ENCODE data around the gene STH.

The STH gene

DNA sequence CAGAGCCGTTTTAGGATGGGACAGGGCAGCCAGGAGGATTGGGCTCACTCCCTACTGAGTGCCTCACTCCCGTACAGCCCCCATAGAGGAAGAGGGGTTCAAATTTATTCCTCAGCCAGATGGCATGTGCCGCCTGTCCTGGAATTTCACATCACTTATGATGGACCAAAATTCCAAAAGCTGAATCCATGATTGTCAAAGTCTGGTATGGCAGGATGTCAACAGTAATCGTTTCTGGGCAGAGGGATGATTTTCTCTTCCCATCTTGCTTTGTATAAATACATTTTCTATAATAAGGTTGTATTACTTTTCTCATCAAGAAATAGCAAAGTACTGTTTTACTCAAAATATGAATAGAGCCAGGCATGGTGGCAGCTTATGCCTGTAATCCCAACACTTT, 38.7 kb upstream of the STH start:
- no peak for DNase-seq (ENCODE audit: extremely low read depth, low read depth)
- H3K4me3 ChIP-seq (replicated peaks; ENCODE audit: low read depth, low read length) = no peak overlapping the region
- TF ChIP-seq, protein P1, sequence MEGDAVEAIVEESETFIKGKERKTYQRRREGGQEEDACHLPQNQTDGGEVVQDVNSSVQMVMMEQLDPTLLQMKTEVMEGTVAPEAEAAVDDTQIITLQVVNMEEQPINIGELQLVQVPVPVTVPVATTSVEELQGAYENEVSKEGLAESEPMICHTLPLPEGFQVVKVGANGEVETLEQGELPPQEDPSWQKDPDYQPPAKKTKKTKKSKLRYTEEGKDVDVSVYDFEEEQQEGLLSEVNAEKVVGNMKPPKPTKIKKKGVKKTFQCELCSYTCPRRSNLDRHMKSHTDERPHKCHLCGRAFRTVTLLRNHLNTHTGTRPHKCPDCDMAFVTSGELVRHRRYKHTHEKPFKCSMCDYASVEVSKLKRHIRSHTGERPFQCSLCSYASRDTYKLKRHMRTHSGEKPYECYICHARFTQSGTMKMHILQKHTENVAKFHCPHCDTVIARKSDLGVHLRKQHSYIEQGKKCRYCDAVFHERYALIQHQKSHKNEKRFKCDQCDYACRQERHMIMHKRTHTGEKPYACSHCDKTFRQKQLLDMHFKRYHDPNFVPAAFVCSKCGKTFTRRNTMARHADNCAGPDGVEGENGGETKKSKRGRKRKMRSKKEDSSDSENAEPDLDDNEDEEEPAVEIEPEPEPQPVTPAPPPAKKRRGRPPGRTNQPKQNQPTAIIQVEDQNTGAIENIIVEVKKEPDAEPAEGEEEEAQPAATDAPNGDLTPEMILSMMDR (IDR thresholded peaks at IDR 0.05; ENCODE audit: low read depth, low read length, missing control alignments) = no peak

DNA sequence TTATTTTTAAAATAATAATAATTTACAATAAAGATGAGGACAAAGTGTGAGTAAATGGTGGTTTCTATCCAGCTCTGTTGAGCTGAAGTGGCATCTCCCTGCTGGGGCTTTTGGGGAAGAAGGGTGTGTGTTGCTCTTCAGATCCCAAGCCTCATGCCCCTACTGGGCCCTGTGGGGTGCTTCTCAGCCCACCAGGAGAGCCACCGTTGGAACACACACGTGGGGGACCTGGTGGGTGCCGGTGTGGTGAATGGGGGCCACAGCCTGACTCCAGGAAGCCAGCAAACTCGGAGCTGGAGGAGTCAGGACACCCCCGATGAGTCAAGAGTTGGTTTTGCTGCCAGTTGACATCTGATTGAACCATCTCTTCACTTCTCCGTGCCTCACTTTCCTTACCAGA, 37.8 kb upstream of the STH start:
- TF ChIP-seq, protein P1 (IDR thresholded peaks at IDR 0.05; ENCODE audit: low read depth, low read length, missing control alignments) = no peak
- no peak overlapping the region for H3K4me3 ChIP-seq (replicated peaks; ENCODE audit: low read depth, low read length)
- DNase-seq (ENCODE audit: extremely low read depth, low read depth) = no peak

- no peak for DNase-seq (ENCODE audit: extremely low read depth, low read depth)
- H3K4me3 ChIP-seq (replicated peaks; ENCODE audit: low read depth, low read length) = no peak overlapping the region
- TF ChIP-seq, protein P1 (IDR thresholded peaks at IDR 0.05; ENCODE audit: low read depth, low read length, missing control alignments) = no peak
Measured at GRCh38 chr17:45962221-45962972, 36.7 kb upstream of the STH start.

GRCh38 chr17:45963283-45963682, 35.8 kb upstream of the STH start:
- no peak for DNase-seq (ENCODE audit: extremely low read depth, low read depth)
- TF ChIP-seq, protein P1 (IDR thresholded peaks at IDR 0.05; ENCODE audit: low read depth, low read length, missing control alignments) = no peak
- no peak overlapping the region for H3K4me3 ChIP-seq (replicated peaks; ENCODE audit: low read depth, low read length)

DNA sequence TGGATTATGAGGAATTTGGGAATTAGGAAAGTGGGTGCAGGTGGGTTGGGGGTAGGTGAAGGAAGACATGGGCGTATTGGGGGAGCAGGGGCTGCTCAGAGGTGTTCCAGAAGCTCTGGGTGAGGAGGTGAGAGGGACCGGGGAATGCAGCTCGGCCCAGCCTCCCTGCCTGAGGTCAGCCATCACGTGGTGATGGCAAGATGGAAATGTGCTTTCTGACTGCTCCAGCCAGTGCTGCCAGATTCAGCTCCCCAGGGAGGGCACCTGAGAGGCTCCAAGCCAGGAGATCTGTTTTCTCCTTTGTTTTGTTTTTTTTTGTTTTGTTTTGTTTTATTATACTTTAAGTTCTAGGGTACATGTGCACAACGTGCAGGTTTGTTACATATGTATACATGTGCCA, 35.2 kb upstream of the STH start:
- TF ChIP-seq, protein P1 (IDR thresholded peaks at IDR 0.05; ENCODE audit: low read depth, low read length, missing control alignments) = no peak
- DNase-seq (ENCODE audit: extremely low read depth, low read depth) = no peak
- no peak overlapping the region for H3K4me3 ChIP-seq (replicated peaks; ENCODE audit: low read depth, low read length)

DNA sequence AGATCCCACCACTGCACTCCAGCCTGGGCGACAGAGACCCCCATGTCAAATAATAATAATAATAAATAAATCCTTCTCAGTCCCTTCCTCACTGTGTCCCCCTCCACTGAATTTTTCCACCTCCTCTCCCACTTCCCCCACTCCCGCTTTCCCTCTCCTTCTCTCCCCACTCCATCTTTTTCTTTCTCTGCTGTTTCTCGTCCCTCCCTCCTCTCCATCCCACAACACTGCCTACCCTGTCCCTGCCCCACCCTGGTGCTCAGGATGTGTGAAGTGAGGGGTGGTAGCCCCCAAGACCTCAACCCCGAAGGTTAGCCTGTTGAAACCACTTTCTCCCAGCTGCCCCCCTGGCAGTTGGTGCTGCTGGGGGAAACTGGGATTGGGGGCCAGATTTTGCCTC, 34.4 kb upstream of the STH start:
- DNase-seq (ENCODE audit: extremely low read depth, low read depth) = no peak
- no peak overlapping the region for H3K4me3 ChIP-seq (replicated peaks; ENCODE audit: low read depth, low read length)
- TF ChIP-seq, protein P1 (IDR thresholded peaks at IDR 0.05; ENCODE audit: low read depth, low read length, missing control alignments) = no peak

DNA sequence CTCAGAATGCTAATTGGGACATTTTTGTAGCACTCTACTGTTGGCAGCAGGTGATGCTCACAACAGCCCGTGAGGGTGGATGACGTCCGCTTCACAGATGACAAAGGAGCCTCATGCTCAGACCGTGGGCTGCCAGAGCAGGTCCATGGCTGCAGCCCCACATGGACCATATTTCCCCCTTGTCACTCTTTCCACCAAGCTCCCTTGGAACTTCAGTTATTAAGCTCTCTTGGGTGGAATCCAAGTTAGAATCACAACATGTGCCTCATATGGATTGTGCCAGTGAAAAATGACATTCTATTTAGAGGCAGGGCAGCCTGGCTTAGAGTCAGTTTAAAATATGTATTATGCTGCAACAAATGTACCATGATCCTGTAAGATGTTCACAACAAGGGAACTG, 33.2 kb upstream of the STH start:
- TF ChIP-seq, protein P1 (IDR thresholded peaks at IDR 0.05; ENCODE audit: low read depth, low read length, missing control alignments) = no peak
- DNase-seq (ENCODE audit: extremely low read depth, low read depth) = no peak
- no peak overlapping the region for H3K4me3 ChIP-seq (replicated peaks; ENCODE audit: low read depth, low read length)

All from HFF-Myc (cell line).